ENCODE measurements around the gene TMEM150C. TPM values are rescaled to one million over a fixed set of nuclear protein-coding genes. Genes with fewer than 3 reads are reported as not detected.

The TMEM150C gene
- total RNA-seq, 1 experiment from 2014 or later, result 2.7 TPM

DNA sequence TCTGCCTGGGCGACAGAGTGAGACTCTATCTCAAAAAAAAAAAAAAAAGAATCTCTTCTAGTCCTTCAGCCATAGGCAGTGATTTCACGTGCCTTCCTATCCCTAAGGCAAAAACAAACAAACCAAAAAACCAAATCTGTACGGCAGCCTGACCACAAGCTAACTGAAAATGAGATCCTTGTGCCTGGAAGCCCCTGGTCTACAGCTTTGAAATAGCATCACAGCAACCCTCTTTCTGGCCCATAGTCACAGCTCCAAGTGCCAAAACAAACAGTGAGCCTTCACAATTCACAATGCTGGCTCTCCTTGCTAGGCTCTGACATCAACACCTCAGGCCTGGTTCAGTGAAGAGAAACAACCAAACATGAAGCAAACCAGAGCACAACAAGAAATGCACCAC, 46.1 kb downstream of the TMEM150C start:
- H3T11ph ChIP-seq (ENCODE audit: low read length), result no peak overlapping the region
- Mint-ChIP-seq H3K27me3 (ENCODE audit: low read depth) (no peaks in the 10 kb centered on the region; the same call in 1 of the 2 replicates), H3K27ac (no peak overlapping the region), H3K4me3 (no peak overlapping the region), H3K4me1 (peaks cover 14 to 15% of the 10 kb centered on the region in 2 experiments), H3K9me3 (no peaks in the 10 kb centered on the region; a peak in 1 of 5 replicates), H3K36me3 (ENCODE audit: insufficient read depth in 1 of 3, low read depth in 3 of 3) (peaks cover 0 to 5% (median 0%) of the 10 kb centered on the region in 3 experiments; a peak in 1 of 7 replicates)
- no peak overlapping the region for H4K8ac ChIP-seq (replicated peaks; ENCODE audit: insufficient read length, low read depth, low read length)
- H4K5ac ChIP-seq (ENCODE audit: insufficient read length, low read depth, low read length), result no peak overlapping the region
- H3K9me3 ChIP-seq (ENCODE audit: control insufficient read depth, low read depth, low read length), result no peaks in the 10 kb centered on the region
- no peak overlapping the region for H3K23ac ChIP-seq (ENCODE audit: insufficient read length, low read depth, low read length)
- H3K4me1 ChIP-seq (ENCODE audit: insufficient read depth, low read length), result no peaks in the 10 kb centered on the region; the same call in 1 of the 2 replicates
- no peak overlapping the region for H3K14ac ChIP-seq (ENCODE audit: insufficient read depth, low read length)
- H2BK120ac ChIP-seq (ENCODE audit: low read depth, low read length, poor library complexity, severe bottlenecking), result no peak overlapping the region
- H3K79me1 ChIP-seq (ENCODE audit: insufficient read depth, low read depth, low read length, poor library complexity, severe bottlenecking), result no peaks in the 10 kb centered on the region
- H3K4ac ChIP-seq (ENCODE audit: low read depth, low read length), result no peak overlapping the region
- H2BK20ac ChIP-seq (ENCODE audit: low read depth, low read length, poor library complexity, severe bottlenecking), result no peak overlapping the region
- H2BK15ac ChIP-seq (ENCODE audit: low read depth, low read length), result no peak overlapping the region
- no peak overlapping the region for H3K4me2 ChIP-seq (ENCODE audit: insufficient read depth, insufficient read length, low read length)
- no peaks in the 10 kb centered on the region for H3K27me3 ChIP-seq (ENCODE audit: insufficient read depth, low read length)
- no peak for DNase-seq
- H2BK12ac ChIP-seq (ENCODE audit: insufficient read length, low read depth, low read length), result no peak overlapping the region
- H2AK5ac ChIP-seq (ENCODE audit: insufficient read length, low read length), result no peak overlapping the region
- H3K9ac ChIP-seq (ENCODE audit: extremely low read depth, insufficient read length, low read length), result no peak overlapping the region
- no peaks in the 10 kb centered on the region for H3K23me2 ChIP-seq (ENCODE audit: insufficient read length, low read depth, low read length, poor library complexity, severe bottlenecking)
- no peaks in the 10 kb centered on the region for H3K79me2 ChIP-seq (ENCODE audit: insufficient read depth, low read length)
- no peak for TF ChIP-seq CTCF (conservative IDR thresholded peaks at IDR 0.05)
- H3K56ac ChIP-seq (ENCODE audit: insufficient read length, low read depth, low read length), result no peak overlapping the region
- H4K20me1 ChIP-seq (ENCODE audit: control insufficient read depth, insufficient read depth, insufficient read length), result no peaks in the 10 kb centered on the region
- no peak overlapping the region for H2BK5ac ChIP-seq (ENCODE audit: insufficient read length, low read length)
- H3K18ac ChIP-seq (ENCODE audit: insufficient read length, low read depth, low read length), result no peak overlapping the region
- no peak overlapping the region for H2AFZ ChIP-seq (ENCODE audit: low read length)
- H3K27ac ChIP-seq (ENCODE audit: insufficient read length, low read depth, low read length), result no peak overlapping the region
- H4K91ac ChIP-seq (ENCODE audit: insufficient read length, low read depth, low read length), result no peak overlapping the region
- WGBS (ENCODE audit: extremely low coverage, insufficient read length, low lambda C conversion rate), result no CpG with 5 or more reads among the region's 3 CpGs
